Measurements from ENCODE around the gene MICB.

MICB gene

DNA sequence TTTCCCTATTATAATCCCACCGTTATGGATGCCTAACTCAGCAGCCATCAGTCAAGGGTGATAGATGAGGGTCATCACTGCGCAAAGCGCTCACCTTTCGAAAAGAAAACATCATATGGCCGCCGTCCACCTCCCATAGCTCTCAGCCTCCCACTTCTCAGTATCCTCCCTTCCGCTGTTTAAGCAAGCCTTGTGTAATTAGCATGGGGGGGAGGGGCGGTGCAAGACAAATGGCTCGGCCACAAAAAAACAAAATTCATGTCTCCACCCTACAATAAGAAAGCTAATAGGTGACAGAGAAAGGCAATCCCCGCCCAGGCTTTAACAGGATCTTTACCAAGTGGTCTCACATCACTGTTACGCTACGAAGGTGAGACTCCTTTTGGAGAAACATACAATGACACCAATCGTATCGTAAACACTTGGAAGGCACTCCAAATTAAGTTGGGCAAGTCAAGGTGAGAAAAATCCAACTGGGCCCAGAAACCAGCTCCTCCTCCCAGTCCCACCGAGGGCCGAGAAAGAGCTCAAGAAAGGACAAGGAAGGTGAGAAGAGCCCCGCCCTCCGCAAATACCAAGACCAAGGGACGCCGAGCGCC, 43.2 kb downstream of the MICB start:
- DNase-seq (ENCODE audit: low spot score), result peak; percentile 82

GRCh38 chr6:31541658-31542521, 43.9 kb downstream of the MICB start, which contains the start of gene DDX39B:
Gene DDX39B (minus strand): TSS chr6:31542003. CDS start chr6:31540532, 1,471 bp downstream.
- peak; percentile 96 for DNase-seq (ENCODE audit: low spot score)

DNA sequence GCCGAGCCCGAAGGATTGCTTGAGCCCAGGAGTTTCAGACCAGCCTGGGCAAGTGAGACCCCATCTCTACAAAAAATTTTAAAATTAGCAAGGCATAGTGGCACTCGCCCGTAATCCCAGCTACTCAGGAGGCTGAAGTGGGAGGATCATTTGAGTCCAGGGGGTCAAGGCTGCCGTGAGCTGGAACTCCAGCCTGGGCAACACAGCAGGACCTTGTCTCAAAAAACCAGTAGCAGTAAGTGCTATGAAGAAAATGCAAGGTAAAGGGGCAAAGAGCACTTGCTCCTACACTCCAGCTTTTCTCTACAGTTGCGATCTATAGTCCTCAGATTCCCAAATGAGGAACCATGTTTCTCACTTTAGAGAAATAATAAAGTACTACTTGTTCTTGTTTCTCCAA, 45.7 kb downstream of the MICB start:
- no peak for DNase-seq (ENCODE audit: low spot score)

GRCh38 chr6:31544676-31545075, 46.7 kb downstream of the MICB start:
- DNase-seq (ENCODE audit: low spot score), result no peak

DNA sequence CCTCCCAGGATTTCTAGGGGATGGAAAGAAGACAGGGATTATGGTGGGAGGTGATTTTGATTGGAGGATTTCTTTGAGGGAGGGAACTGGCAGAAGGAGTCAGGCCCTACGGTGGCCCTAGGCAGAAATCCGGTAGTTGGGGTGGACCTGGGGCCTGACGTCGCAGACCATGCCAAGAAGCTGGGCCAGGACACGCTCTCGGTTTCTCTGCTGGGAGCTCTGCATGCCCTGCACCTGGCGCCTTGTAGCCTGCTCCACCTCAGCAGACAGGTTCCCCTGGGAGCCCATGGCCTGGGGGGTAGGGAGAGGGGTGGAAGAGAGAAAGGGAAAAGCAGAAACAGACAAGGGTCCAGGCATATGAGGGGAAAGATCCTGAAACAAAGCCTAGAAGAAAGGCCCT, 47.3 kb downstream of the MICB start:
- no peak for DNase-seq (ENCODE audit: low spot score)

- peak; percentile 88 for DNase-seq (ENCODE audit: low spot score)
Observed at GRCh38 chr6:31546339-31546957, 48.5 kb downstream of the MICB start, which contains the start of gene ATP6V1G2. Gene ATP6V1G2 (minus strand): TSS chr6:31546608. CDS start chr6:31546559, 49 bp downstream.

DNA sequence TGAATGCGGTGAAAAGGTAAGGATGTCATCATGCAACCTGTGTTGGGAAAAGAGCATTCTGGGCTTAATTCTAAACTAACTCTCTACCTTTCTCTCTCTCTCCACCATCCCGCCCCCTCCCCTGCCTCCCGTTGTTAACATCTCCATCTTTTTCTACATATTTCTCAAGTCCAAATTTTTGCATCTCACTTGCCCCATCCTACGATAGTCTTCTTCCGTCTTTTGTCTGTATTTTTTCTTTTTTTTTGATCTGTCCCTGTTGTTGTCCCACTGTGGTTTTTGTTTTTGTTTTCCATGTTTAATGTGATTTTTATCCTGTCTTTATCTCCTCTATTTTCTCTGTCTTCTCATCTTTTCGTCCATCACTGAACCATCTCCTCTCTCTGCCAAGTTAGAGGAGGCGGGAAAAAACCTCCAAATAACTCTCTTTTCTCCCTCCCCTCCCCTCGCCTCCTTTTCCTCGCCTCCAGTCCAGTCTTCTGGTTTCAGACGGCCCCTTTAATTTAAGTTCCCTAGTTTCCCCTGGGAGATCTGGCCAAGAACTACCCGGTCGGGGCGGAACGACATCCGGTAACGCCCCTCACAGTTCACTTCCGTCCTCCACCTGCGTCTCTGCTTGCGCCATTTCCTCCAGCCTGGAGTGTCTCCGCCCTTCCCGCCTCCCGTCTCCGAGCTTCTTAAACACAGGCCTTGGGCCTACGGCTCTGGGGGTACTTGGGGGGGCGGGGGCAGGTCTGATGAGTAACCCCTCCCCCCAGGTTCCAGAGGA, 49.2 kb downstream of the MICB start, which contains the start of gene NFKBIL1:
Gene NFKBIL1 (plus strand): TSS at position 651 of the 769 bp plus-strand sequence. CDS start 87 bp downstream, at position 738.
- DNase-seq (ENCODE audit: low spot score), result peak; percentile 90

GRCh38 chr6:31547727-31548543, 50.0 kb downstream of the MICB start:
- DNase-seq (ENCODE audit: low spot score), result no peak

DNA sequence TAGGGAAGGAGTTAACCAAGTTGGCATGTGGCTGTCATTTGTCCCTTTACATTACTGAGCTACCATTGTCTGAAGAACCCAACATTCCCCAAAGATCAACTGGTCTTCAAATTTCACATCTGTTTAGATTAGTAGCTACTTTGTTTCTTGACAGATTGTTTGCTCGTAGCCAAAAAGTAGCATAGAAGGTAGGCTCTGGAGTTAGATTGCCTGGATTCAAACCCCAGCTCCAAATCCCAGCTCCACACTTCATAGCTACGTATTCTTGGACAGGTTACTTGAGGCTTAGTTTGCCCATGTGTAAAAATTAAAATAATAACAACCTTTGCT, 50.6 kb downstream of the MICB start:
- DNase-seq (ENCODE audit: low spot score), result no peak

- DNase-seq (ENCODE audit: low spot score), result peak; percentile 78
Observed at GRCh38 chr6:31551371-31551770, 53.4 kb downstream of the MICB start.

DNA sequence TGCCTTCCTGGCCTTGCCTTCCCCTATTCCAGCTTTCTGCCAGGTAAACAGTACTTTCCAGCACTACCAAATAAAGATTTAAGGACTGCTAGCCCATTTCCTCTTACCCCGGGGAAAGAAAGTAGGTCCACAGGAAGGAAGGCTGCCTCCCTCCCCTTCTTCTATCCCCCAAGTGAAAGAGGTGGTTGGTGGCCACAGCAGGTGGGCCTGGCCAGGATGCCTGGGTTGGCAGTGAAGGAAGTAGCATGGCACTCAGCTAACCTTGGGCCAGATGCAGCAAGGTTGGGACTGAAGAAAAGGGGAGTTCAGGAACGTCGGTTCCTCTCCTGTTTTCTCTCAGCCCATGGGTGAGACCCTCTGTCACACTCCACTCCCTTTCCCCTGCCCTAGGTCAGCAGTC, 58.4 kb downstream of the MICB start:
- no peak for DNase-seq (ENCODE audit: low spot score)

DNA sequence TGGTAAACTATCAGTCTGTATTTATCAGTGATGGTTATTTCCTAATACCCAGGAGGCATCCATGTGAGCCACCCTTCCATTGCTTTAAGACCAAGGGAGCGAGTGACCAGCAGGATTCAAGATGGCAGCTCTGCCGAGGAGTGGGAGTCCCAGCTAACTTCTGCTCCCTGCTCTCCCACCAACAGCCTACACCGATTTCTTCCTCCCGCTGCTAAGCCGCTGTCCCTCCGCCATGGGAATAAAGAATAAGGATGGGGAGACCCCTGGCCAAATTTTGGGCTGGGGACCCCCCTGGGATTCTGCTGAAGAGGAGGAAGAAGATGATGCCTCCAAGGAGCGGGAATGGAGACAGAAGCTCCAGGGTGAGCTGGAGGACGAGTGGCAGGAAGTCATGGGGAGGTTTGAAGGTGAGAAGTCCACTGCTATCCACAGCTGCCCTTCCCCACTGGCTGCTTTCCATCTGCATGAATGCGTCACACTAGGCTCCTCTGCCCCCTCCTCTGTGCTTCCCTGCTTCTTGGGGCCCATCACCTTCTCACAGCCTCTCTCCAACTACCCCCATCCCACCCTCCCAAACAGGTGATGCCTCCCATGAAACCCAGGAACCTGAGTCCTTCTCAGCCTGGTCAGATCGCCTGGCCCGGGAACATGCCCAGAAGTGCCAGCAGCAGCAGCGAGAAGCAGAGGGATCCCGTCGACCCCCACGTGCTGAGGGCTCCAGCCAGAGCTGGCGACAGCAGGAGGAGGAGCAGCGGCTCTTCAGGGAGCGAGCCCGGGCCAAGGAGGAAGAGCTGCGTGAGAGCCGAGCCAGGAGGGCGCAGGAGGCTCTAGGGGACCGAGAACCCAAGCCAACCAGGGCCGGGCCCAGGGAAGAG, 59.7 kb downstream of the MICB start:
- DNase-seq (ENCODE audit: low spot score), result no peak

DNA sequence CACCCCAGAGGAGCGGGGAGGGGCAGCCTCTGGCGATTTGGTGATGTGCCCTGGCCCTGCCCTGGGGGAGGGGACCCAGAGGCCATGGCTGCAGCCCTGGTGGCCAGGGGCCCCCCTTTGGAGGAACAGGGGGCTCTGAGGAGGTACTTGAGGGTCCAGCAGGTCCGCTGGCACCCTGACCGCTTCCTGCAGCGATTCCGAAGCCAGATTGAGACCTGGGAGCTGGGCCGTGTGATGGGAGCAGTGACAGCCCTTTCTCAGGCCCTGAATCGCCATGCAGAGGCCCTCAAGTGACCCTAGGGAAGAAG, 60.3 kb downstream of the MICB start:
- no peak for DNase-seq (ENCODE audit: low spot score)

GRCh38 chr6:31558631-31559500, 60.9 kb downstream of the MICB start:
- DNase-seq (ENCODE audit: low spot score), result peak; percentile 71

GRCh38 chr6:31559606-31559957, 61.6 kb downstream of the MICB start:
- DNase-seq (ENCODE audit: low spot score), result no peak

DNA sequence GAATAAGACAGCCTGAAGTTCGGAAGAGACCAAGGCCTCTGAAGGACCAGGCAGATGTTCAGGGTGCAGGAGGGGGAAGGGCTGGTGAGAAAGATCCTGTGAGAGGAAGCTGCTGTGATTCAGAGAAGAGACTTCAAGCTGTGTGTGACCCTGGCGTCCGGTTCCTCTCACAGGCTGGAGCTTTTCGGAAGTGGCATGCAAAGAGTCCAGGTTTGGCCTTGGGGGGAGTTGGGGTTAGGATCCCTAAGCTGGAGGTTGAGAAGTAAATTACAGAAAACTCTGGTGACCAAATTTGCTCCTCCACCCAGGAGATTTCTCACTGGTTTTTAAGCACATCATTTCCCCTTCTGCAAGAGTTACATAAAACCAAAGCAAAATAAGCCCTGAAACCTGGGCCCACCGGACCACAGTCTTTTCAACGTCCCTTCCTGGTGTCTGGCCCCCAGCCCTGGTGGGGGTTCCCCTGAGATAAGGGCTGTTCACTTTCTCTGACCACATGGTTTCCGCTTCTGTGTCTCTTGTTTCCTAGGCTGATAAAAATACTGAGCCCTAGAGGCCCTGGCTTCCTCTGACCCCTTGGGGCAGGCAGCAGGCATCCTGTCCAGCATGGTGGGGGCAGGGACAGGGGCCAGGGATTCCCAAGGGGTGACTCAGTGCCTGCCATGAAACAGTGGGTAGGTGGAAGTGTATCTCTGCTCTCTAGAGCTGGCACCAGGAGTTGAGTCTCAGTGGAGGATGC, 62.2 kb downstream of the MICB start:
- peak; percentile 63 for DNase-seq (ENCODE audit: low spot score)

GRCh38 chr6:31560697-31561058, 62.7 kb downstream of the MICB start:
- no peak for DNase-seq (ENCODE audit: low spot score)

Data from CD4-positive, alpha-beta T cell treated with Interleukin-2 at 100 ng/mL for 4 hours (primary cell).